ENCODE measurements around the gene ZNF462.

DNA sequence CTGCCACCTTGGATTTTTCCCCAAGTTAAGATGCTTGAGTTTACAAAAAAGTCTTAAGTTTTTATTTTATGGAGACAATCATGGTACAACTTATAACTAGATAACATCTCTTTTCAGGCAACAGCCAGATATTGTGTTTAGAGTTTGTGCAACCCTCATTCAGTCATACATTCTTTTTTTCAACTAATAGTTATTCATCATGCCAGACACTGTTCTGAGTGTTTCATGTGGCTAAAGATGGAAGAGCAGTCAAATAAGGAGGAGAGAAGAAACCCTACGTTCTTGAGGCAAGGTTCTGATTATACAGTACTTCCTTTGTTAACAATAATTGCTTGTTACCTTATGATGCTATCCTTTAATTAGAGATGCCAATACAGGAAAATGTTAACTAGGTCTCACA lies 42.1 kb upstream of the ZNF462 start:
- TF ChIP-seq, protein P1, sequence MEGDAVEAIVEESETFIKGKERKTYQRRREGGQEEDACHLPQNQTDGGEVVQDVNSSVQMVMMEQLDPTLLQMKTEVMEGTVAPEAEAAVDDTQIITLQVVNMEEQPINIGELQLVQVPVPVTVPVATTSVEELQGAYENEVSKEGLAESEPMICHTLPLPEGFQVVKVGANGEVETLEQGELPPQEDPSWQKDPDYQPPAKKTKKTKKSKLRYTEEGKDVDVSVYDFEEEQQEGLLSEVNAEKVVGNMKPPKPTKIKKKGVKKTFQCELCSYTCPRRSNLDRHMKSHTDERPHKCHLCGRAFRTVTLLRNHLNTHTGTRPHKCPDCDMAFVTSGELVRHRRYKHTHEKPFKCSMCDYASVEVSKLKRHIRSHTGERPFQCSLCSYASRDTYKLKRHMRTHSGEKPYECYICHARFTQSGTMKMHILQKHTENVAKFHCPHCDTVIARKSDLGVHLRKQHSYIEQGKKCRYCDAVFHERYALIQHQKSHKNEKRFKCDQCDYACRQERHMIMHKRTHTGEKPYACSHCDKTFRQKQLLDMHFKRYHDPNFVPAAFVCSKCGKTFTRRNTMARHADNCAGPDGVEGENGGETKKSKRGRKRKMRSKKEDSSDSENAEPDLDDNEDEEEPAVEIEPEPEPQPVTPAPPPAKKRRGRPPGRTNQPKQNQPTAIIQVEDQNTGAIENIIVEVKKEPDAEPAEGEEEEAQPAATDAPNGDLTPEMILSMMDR (conservative IDR thresholded peaks at IDR 0.05 in 1 of 2, IDR thresholded peaks at IDR 0.05 in 1 of 2; ENCODE audit: low read depth in 1 of 2, low read length in 2 of 2), result no peak
- no peak for TF ChIP-seq EZH2 (IDR thresholded peaks at IDR 0.05; ENCODE audit: low read length, missing control alignments)

Measured in fibroblast of lung (primary cell).